ENCODE measurements around the gene PIP5K1A. TPM values are rescaled to one million over a fixed set of nuclear protein-coding genes. Genes with fewer than 3 reads are reported as not detected.
A peak's percentile ranks its signal among the peaks of the same experiment; 100 is the strongest.

Gene PIP5K1A
- total RNA-seq, 1 donor = 56.4 TPM

GRCh38 chr1:151251656-151252470 lies 53.5 kb downstream of the PIP5K1A start:
- H3K4me3 ChIP-seq (ENCODE audit: low read depth, low read length) = no peak overlapping the region
- peak; percentile 85 for DNase-seq (ENCODE audit: low read depth)
- TF ChIP-seq, protein P1, sequence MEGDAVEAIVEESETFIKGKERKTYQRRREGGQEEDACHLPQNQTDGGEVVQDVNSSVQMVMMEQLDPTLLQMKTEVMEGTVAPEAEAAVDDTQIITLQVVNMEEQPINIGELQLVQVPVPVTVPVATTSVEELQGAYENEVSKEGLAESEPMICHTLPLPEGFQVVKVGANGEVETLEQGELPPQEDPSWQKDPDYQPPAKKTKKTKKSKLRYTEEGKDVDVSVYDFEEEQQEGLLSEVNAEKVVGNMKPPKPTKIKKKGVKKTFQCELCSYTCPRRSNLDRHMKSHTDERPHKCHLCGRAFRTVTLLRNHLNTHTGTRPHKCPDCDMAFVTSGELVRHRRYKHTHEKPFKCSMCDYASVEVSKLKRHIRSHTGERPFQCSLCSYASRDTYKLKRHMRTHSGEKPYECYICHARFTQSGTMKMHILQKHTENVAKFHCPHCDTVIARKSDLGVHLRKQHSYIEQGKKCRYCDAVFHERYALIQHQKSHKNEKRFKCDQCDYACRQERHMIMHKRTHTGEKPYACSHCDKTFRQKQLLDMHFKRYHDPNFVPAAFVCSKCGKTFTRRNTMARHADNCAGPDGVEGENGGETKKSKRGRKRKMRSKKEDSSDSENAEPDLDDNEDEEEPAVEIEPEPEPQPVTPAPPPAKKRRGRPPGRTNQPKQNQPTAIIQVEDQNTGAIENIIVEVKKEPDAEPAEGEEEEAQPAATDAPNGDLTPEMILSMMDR (IDR thresholded peaks at IDR 0.05; ENCODE audit: insufficient read depth, low read length) = peak; percentile 88

- H3K4me3 ChIP-seq (ENCODE audit: low read depth, low read length) = peak within 1 kb of the TSS; percentile 88
- TF ChIP-seq, protein P1 (IDR thresholded peaks at IDR 0.05; ENCODE audit: insufficient read depth, low read length) = no peak
- peak; percentile 97 for DNase-seq (ENCODE audit: low read depth)
These were observed 56.2 kb downstream of the PIP5K1A start, which contains the start of gene PSMD4 for GRCh38 chr1:151254217-151255213. Gene PSMD4, plus strand, starts transcription at chr1:151254734. Its CDS starts 49 bp downstream, at chr1:151254783.

GRCh38 chr1:151255381-151255780 lies 57.0 kb downstream of the PIP5K1A start:
- TF ChIP-seq, protein P1 (IDR thresholded peaks at IDR 0.05; ENCODE audit: insufficient read depth, low read length) = no peak
- peak overlapping the region; percentile 88 for H3K4me3 ChIP-seq (ENCODE audit: low read depth, low read length)
- no peak for DNase-seq (ENCODE audit: low read depth)

- TF ChIP-seq, protein P1 (IDR thresholded peaks at IDR 0.05; ENCODE audit: insufficient read depth, low read length) = no peak
- no peak for DNase-seq (ENCODE audit: low read depth)
- H3K4me3 ChIP-seq (ENCODE audit: low read depth, low read length) = no peak overlapping the region
These were observed 61.0 kb downstream of the PIP5K1A start for GRCh38 chr1:151259351-151259750.

GRCh38 chr1:151265446-151266236 lies 67.3 kb downstream of the PIP5K1A start:
- TF ChIP-seq, protein P1 (IDR thresholded peaks at IDR 0.05; ENCODE audit: insufficient read depth, low read length) = no peak
- no peak overlapping the region for H3K4me3 ChIP-seq (ENCODE audit: low read depth, low read length)
- no peak for DNase-seq (ENCODE audit: low read depth)

- H3K4me3 ChIP-seq (ENCODE audit: low read depth, low read length) = no peak overlapping the region
- TF ChIP-seq, protein P1 (IDR thresholded peaks at IDR 0.05; ENCODE audit: insufficient read depth, low read length) = no peak
- no peak for DNase-seq (ENCODE audit: low read depth)
These were observed 68.0 kb downstream of the PIP5K1A start for GRCh38 chr1:151266315-151266714.
